GM21717 (cell line): ENCODE data around the gene AP3M1.

Experiments
- ATAC-seq: cut with Tn5 transposase; IDR thresholded peaks from one replicate; pipeline ENCODE4 v1.9.1; 2021; ENCODE audit warnings: mild to moderate bottlenecking, moderate library complexity; ENCODE audit not compliant: unreplicated experiment

AP3M1 gene

GRCh38 chr10:74081192-74081803, 69.3 kb downstream of the AP3M1 start:
- no peak for ATAC-seq

GRCh38 chr10:74079936-74080590, 70.6 kb downstream of the AP3M1 start:
- ATAC-seq = no peak

- no peak for ATAC-seq
These were observed 71.3 kb downstream of the AP3M1 start for GRCh38 chr10:74079028-74079935.

- no peak for ATAC-seq
These were observed 72.6 kb downstream of the AP3M1 start for GRCh38 chr10:74078037-74078436.

- no peak for ATAC-seq
These were observed 73.2 kb downstream of the AP3M1 start for GRCh38 chr10:74077416-74077815.

- no peak for ATAC-seq
These were observed 73.7 kb downstream of the AP3M1 start for GRCh38 chr10:74076961-74077360.

GRCh38 chr10:74075906-74076305, 74.7 kb downstream of the AP3M1 start:
- no peak for ATAC-seq

- no peak for ATAC-seq
These were observed 78.1 kb downstream of the AP3M1 start for GRCh38 chr10:74072503-74072902.

- no peak for ATAC-seq
These were observed 79.5 kb downstream of the AP3M1 start for GRCh38 chr10:74071157-74071556.
